ENCODE results near the gene IRF9.
"Not testable (repeated sequence)": the region's sequence is repeated elsewhere in the genome, so short reads cannot be mapped to it uniquely, and the experiment has no call there.

Gene IRF9

DNA sequence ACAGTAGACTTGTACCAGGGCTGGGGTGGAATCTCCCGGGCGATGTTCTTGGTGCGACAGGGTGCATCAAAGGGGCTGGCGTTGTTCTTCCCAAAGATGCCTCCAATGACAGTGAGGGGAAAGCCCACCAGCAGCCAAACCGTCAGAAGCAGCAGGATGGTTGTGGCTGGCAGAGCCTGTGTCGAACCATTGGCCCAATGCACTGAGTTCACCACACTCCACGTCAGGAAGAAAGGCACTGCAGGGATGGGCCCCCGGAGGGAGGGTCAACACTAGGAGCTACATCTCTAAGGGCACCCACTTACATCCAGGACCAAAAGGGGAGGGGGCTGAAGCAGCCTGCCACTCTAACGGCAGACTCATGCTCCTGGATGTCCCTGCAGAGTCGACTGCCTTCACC, 29.4 kb downstream of the IRF9 start:
- no peak for DNase-seq (ENCODE audit: extremely low read depth in 1 of 2, low read depth in 1 of 2)

DNA sequence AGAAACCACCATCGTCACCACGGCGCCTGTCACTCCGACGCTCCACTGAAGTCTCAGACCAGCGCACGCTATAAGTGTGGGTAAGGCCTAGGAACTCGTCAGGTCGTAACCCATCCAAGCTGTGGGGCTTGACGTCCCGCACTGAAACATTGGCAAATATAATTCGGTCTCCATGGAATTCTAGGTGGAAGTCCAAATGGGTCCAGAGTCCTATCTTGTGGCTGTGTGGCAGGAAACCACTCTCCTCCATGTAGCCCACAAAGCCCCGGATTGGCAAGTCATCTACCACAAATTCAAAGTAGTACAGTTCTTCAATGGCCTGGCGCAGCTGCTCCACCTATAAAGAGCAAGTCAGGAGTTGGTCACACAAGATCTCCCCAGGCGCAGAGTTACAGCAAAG, 31.9 kb downstream of the IRF9 start:
- DNase-seq (ENCODE audit: extremely low read depth in 1 of 2, low read depth in 1 of 2): no peak

DNA sequence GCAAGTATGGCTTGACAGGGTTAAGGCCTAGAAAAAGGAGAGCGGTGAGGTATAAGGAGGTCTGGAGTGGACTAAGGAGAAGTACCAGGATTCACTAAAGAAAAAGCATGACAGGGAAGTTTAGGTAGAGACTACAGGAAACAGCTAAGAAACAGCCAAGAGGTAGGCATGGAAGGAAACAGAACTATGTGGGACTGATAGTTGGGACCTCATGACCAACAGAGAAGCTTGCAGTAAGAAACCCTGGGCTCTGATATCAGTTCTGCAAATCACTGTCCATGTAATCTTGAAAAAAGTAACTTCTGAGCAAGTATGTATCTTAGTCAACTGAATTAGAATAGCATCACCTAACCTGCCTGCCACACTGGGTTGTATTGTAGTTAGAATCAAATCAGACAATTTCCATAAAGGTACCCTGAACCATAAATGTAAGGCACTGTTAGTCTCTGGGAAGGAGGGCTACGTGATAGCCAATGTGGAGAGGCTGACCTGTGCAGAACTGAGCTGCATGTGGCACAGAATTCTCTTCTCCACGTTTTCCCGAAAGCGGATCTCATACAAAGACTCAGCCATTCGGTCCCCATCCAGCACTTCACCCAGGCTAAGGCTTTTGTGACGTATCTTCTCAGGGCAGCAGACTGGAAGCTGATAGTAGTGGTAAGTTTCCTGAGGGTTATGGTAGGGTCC, 33.3 kb downstream of the IRF9 start:
- DNase-seq (ENCODE audit: extremely low read depth in 1 of 2, low read depth in 1 of 2): no peak

DNA sequence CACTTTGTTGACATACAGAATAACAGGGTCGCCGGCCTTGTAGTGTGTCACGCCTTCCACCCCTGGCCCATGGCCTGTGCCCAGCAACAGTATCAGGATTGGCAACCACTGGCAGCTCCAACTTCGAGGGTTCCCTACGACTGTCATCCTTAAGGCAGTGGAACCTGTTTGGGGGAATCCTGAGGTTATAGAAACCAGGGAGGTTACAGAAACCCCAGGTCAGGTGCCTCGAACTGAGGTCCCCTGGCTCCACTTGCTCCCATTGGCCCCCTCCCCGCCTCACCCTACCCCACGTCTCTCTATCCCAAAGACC, 33.8 kb downstream of the IRF9 start:
- DNase-seq (ENCODE audit: extremely low read depth in 1 of 2, low read depth in 1 of 2): no peak

DNA sequence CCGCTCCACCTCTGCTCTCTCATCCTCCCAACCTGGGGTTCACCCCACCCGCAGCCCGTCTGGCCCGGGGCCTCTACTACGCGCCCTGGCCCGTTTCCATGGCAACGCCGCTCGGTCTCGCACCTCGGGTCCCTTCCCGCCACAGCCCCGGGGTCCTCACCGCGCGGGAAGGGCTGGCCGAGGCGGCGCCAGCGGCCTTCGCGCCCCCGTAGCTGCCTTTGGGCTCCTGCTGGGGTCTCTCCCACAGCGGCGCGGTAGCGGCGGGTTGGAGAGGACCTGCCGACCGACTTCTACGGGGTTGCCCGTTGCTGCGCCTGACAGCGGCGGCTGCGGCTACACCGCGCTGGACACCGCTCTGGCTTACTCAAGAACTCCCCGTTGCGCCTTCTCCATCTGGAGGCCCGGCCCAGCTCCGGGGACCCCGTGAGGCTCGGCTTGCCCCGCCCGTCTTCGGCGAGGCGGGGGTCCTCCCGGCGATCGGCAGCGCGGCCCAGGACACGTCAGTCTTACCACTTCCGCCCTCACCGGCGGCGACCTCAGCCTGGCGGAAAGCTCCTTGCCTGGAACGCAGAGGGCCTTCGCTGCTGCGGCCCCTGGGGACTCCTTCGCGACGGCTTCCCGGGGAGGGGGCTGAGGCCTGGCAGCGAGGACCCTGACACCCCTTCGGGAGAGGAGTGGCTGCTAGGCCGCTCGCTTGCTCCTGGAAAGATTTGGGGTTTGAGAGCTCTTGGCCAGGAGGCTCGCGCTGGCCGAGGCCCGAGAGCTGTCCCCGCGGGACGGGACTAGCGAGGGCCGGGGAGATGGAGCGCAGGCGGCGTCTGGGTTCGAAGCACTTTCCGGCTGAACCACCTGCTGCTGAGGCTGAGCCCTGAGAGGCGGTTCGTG, 34.4 kb downstream of the IRF9 start, which contains the start of gene TM9SF1:
TM9SF1 (minus strand) TSS at position 256 of the 885 bp plus-strand sequence. CDS start 422 bp downstream, outside the sequence.
- DNase-seq (ENCODE audit: extremely low read depth in 1 of 2, low read depth in 1 of 2): peak; percentile 79 to 81

DNA sequence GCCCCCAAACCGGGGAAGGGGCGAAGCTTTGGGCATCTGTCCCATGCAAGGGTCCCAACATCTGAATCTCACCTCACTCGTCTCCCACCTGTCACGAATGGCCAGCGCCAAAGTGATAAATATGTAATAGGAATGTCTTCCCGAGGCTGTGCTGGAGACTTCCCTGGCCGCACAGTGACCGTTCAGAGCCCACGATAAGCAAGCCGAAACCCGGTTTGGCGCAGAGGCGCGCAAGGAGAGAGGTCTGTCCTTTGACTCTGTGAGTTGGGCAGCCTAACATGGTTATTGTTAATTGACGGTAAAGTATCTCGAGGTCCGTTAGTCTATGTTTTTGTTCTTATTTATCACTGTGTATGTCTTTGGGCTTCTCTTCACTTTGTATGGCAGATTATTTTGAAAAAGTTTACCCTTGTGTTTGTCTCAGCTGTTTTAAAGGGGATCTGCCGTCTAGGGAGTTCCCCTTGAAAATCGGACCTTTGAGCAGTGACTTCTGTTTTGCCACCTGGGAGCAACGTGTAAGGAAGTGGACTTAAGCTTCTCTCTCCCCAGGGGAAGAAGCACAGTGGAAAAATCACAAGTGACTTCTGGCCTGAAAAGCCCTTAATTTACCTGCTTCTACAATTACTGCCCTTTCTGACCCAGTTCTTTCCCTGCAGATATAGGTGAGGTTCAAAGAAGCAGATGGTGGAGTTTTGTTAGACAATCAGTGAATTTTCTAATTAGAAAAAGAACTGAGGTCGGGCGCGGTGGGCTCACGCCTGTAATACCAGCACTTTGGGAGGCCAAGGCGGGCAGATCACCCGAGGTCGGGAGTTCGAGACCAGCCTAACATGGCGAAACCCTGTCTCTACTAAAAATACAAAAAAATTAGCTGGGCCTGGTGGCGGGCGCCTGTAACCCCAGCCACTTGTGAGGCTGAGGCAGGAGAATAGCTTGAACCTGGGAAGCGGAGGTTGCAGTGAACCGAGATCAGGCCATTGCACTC, 35.3 kb downstream of the IRF9 start:
- DNase-seq (ENCODE audit: extremely low read depth in 1 of 2, low read depth in 1 of 2): no peak

DNA sequence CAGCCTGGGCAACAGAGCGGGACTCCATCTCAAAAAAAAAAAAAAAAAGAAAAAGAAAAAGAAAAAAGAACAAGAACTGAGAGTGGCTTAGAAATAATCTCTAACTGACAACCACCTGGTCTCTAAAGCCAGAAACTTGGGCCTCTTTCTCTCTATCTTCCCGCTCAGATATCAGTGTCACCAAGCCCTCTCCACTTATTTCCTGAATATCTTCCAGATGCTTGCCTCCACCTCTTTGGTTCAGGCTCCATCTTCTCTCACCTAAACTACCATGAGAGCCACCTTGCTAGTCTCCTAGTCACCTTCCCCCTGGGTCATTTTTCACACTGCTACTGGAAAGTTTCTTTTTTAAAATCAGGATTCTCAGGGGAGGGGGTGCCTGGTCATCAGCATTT, 36.0 kb downstream of the IRF9 start:
- no peak for DNase-seq (ENCODE audit: extremely low read depth in 1 of 2, low read depth in 1 of 2)

DNA sequence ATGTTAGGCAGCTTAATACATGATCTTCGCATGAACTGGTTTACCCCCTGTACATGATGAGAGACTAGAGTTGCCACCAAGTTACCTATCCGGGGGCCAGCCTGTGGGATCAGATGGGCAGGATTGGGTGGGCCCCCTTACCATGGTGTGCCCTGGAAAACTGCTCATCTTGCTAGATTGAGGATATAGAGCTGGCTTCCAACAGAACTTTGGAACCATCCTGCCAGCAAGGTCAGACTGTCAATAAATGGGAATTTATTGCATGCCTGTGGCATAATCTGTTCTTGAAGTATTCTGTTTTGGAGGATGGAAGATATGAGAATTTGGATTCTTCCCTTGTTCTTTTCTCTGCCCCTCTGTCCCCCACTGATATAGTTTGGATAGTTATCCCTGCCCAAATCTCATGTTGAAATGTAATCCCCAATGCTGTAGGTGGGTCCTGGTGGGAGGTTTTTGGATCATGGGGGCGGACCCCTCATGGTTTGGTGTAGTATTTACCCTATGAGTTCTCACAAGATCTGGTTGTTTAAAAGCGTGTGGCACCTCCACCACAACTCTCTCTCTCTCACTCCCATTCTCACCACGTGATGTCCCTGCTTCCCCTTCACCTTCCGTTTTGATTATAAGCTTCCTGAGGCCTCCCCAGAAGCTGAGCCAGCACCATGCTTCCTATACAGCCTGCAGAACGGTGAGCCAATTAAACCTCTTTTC, 37.9 kb downstream of the IRF9 start:
- DNase-seq (ENCODE audit: extremely low read depth in 1 of 2, low read depth in 1 of 2): no peak

DNA sequence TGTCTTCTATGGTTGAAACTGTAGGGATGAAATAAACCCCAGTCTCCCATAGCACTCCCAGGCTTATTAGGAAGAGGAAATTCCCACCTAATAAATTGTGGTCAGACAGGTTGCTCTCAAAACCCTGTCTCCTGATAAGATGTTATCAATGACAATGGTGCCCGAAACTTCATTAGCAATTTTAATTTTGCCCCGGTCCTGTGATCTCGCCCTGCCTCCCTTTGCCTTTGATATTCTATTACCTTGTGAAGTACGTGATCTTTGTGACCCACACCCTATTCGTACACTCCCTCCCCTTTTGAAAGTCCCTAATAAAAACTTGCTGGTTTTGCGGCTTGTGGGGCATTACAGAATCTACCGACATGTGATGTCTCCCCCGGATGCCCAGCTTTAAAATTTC, 41.5 kb downstream of the IRF9 start:
- not testable (repeated sequence) for DNase-seq (ENCODE audit: extremely low read depth in 1 of 2, low read depth in 1 of 2)

DNA sequence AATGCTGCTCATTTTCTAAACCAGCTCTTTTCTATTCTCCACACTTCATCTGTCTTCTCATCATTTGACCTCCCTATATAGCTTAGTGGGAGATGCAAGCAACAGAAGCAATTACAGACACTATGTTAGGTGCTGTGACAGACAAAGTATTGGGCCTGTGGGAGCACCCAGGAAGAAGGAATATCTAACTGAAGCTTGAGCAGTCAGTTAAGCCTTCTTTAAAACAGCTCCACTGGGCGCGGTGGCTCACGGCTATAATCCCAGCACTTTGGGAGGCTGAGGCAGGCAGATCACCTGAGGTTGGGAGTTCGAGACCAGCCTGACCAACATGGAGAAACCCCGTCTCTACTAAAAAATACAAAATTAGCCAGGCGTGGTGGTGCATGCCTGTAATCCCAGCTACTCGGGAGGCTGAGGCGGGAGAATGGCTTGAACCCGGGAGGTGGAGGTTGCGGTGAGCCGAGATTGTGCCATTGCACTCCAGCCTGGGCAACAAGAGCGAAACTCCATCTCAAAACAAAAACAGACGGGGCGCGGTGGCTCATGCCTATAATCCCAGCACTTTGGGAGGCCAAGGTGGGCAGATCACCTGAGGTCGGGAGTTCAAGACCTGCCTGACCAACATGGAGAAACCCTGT, 42.3 kb downstream of the IRF9 start:
- DNase-seq (ENCODE audit: extremely low read depth in 1 of 2, low read depth in 1 of 2): not testable (repeated sequence)

DNA sequence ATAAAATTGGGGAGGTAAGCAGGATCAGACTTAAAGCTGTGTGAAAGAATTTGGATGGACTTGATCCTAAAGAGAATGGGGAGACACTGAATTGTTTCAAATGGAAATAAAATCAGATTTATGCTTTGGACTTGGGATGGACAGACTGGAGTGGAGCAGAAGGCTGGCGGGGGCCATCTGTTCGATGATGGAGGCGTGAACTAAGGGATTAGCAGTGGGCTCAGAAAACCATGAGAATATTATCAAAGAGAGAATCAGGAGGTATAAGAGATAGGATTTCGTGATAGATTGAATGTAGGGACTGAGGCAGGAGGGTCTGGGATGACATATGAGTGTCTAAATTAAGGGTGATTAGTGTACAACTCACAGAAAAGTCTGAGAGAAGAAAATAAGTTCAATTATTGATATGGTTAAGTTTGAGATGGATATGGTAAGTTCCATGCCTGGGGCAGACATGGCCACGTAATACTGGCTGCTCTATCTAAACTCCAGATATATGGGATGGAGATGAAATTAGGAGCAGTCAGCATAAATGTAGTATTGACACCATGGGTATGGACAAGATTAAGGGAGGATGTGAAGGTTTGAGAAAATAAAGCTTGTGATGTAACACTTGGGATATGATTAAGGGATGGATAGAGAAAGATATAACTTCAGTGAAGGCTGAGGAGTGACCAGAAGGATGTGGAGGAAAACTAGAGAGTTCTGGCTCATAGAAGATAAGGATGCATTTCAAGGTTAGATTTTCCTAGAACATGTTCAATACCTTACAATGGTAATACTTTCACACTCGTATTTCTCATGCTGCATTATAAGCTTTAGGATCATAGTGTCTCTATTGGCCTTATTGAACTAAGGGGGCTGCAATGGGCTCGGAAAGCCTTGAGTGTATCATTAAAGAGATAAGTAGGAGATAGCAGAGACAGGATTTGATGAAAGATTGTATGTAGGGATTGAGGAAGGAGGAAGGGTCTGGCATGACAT, 43.4 kb downstream of the IRF9 start:
- DNase-seq (ENCODE audit: extremely low read depth in 1 of 2, low read depth in 1 of 2): no peak

DNA sequence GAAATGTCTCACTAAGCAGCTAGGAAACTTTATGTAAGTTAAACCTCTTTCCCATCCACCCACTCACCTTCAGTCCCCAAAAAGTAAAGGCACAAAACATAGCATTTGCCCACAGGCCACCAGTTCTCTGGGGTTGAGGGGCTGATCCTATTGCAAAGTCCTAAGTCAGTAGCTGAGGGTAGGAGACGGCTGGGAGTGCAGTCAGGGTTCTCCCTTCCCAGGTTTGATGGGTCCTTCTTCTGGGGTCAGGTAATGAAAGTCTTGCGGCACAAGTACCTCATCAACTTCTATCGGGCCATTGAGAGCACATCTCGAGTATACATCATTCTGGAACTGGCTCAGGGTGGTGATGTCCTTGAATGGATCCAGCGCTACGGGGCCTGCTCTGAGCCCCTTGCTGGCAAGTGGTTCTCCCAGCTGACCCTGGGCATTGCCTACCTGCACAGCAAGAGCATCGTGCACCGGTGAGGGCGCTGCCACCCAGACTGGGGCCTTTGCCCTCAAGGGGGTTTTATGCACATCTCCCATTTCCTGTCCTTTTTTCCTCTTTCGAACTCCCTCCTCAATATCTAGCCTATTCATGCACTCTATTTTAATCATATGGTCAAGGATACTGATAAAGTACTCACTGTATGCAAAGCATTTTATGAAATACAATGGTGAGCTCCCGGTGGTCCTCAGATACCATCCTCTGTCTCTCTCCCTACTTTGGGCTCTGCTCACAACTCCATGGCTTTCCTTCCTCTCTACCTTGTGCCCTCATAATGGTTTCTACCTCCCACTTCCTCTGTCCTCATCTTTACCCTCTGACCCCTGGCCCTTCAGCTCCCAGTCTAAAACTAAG, 45.4 kb downstream of the IRF9 start:
- DNase-seq (ENCODE audit: extremely low read depth in 1 of 2, low read depth in 1 of 2): no peak

DNA sequence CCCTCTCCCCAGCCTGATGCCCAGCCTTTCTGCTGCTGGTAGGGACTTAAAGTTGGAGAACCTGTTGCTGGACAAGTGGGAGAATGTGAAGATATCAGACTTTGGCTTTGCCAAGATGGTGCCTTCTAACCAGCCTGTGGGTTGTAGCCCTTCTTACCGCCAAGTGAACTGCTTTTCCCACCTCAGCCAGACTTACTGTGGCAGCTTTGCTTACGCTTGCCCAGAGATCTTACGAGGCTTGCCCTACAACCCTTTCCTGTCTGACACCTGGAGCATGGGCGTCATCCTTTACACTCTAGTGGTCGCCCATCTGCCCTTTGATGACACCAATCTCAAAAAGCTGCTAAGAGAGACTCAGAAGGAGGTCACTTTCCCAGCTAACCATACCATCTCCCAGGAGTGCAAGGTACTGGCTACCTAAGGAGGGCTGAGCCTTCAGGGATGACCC, 46.1 kb downstream of the IRF9 start:
- no peak for DNase-seq (ENCODE audit: extremely low read depth in 1 of 2, low read depth in 1 of 2)

DNA sequence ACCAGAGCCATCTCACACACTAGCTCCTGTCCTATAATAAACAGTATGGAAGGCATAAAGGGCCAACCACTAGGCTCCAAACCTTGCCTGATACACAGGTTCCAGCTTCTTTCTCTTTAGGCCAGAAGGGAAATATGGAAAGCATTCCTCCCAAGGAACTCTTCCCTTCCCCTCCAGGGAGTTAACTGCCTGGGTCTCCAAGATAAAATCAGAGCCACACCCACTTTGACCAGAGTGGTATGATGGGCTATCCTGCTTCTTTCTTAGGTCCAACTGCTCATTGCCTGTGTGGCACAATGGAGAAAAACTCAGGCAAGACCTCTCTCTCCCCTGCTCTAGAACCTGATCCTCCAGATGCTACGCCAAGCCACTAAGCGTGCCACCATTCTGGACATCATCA, 46.6 kb downstream of the IRF9 start:
- DNase-seq (ENCODE audit: extremely low read depth in 1 of 2, low read depth in 1 of 2): no peak

DNA sequence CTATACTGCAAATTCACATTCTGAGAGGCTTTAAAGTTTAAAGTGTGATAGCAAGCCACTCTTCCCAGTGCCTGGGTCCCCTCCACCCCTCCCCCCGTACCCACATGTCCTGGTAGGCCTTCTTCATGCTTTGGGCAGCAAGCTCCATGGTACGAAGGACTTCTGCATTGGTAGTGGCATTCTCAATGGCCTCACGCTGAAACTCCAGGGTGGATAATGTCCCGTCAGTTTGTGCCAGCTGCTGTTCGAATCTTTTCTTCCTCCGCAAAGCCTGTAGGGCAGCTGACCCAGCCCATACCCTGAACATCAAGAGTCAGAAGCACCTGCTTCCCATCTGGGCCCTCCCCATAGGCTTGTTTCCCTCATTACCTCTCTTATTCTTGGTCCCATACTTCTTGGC, 50.2 kb downstream of the IRF9 start:
- DNase-seq (ENCODE audit: extremely low read depth in 1 of 2, low read depth in 1 of 2): no peak

DNA sequence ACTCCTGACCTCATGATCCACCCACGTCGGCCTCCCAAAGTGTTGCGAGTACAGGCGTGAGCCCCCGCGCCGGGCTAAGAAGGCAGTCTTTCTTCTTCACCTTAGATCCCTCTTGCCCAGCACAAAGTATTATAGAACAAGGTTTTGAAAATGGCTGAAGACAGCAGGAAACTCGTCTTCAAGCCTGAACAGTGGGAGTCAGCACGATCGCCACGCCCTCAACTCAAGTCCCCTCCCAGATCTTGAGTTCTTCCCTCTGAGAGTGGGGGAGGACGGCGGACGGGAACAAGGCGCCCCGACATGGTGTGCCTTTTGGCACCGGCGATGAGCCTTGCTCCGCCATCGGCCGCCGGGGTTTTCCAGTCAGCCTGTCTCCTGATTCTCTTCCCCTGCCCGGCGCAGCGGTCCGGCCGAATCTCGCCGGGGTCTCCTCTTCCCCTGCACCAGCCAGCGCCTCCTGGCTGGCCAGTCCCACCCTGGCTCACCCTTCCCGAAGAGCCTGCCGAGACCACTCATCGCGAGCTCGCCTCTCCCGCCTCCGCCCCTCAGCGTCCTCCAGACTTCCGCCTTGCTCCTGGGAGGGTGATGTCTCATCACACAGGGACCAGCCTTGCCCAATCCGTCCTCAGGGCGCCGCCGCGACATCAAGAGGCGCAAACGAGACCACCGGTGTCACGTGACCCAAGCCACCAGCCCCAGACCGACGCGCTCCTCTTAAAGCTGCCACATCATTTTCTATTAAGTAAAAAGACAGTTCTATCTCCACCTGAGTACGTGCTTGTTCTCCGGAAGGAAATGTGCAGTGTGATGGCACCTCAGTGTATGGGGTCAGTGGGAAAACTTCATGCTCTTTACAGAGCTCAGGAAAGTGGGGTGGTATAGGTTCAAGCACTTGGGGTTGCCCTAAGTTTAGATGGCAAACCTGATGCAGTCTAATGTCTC, 52.1 kb downstream of the IRF9 start, which contains the start of gene CHMP4A:
CHMP4A (minus strand) TSS at position 565 of the 942 bp plus-strand sequence; CDS start at position 516, 49 bp downstream.
- DNase-seq (ENCODE audit: extremely low read depth in 1 of 2, low read depth in 1 of 2): peak; percentile 91 to 92

All from activated CD8-positive, alpha-beta memory T cell treated with anti-CD3 and anti-CD28 coated beads for 1 hour (primary cell).